KMS-11 (cell line): ENCODE measurements around the gene RALBP1.

ENCODE experiments used
- H2AFZ ChIP-seq: fragments of 200-600 bp; sonication (generic); 2 replicates; pipeline ENCODE4 v1.6.1; 2016; ENCODE audit warnings: antibody characterized with exemption, mixed run types, low read depth
- H3K27ac ChIP-seq: fragments of 200-600 bp; sonication (generic); 2 replicates; pipeline ENCODE4 v1.6.1; 2016; ENCODE audit warnings: mild to moderate bottlenecking, mixed run types
- H3K27me3 ChIP-seq: fragments of 200-600 bp; sonication (generic); 2 replicates; pipeline ENCODE4 v1.6.1; 2017; ENCODE audit warnings: mild to moderate bottlenecking, low read depth, mixed run types, moderate library complexity; ENCODE audit not compliant: insufficient read depth
- H3K36me3 ChIP-seq: fragments of 200-600 bp; sonication (generic); 2 replicates; pipeline ENCODE4 v1.6.1; 2017; ENCODE audit warnings: mild to moderate bottlenecking, mixed run types; ENCODE audit not compliant: insufficient read depth
- H3K4me1 ChIP-seq: fragments of 200-600 bp; sonication (generic); 2 replicates; pipeline ENCODE4 v1.6.1; 2016; ENCODE audit warnings: mild to moderate bottlenecking, low read depth, mixed run types; ENCODE audit not compliant: poor library complexity, severe bottlenecking
- H3K4me2 ChIP-seq: fragments of 200-600 bp; sonication (generic); 2 replicates; pipeline ENCODE4 v1.7.0; 2016; ENCODE audit warnings: mild to moderate bottlenecking, mixed run types
- H3K4me3 ChIP-seq: fragments of 200-600 bp; sonication (generic); IDR thresholded peaks from 2 replicates; pipeline ENCODE4 v1.6.1; 2017; ENCODE audit warnings: low read depth, low read length, mixed read lengths; ENCODE audit not compliant: insufficient read depth
- H3K79me2 ChIP-seq: fragments of 200-600 bp; sonication (generic); 2 replicates; pipeline ENCODE4 v1.6.1; 2016; ENCODE audit warnings: low read depth, mixed run types; ENCODE audit not compliant: insufficient read depth
- H3K9ac ChIP-seq: fragments of 200-600 bp; sonication (generic); 2 replicates; pipeline ENCODE4 v1.6.1; 2016; ENCODE audit warnings: mild to moderate bottlenecking, mixed run types
- H4K20me1 ChIP-seq: fragments of 200-600 bp; sonication (generic); 2 replicates; pipeline ENCODE4 v1.6.1; 2016; ENCODE audit warnings: mild to moderate bottlenecking, mixed run types; ENCODE audit not compliant: insufficient read depth
- TF ChIP-seq, protein P1 (sequence below): fragments of 200-600 bp; sonication (generic); conservative IDR thresholded peaks from 2 replicates; pipeline ENCODE4 v1.6.1; 2017; ENCODE audit warnings: low read depth, mild to moderate bottlenecking, antibody characterized with exemption, low read length, moderate library complexity, mixed read lengths

The RALBP1 gene

DNA sequence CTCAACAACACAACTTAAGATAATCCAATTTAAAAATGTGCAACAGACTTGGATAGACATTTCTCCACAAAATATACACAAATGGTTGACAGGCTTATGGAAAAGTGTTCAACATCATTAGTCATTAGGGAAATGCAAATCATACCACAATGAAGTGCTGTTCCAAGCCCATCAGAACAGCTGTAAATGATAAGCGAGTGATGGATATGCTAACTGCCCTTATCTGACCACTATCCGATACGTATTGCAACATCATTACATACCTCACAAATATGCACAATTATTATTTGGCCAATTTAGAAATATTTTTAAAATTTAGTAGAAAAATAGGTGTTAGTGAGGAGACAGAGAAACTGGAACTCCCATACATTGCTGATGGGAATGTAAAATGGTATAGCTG, 76.9 kb downstream of the RALBP1 start:
- Histone ChIP-seq H3K36me3 (peaks cover 14% of the 10 kb centered on the region; the same call in 1 of the 2 replicates), H3K27me3 (no peaks in the 10 kb centered on the region), H3K4me2 (no peak overlapping the region), H3K27ac (no peak overlapping the region), H3K9ac (no peak overlapping the region), H3K4me3 (no peak overlapping the region), H4K20me1 (no peaks in the 10 kb centered on the region), H3K79me2 (no peaks in the 10 kb centered on the region), H3K4me1 (no peaks in the 10 kb centered on the region), H2AFZ (no peak overlapping the region)
- TF ChIP-seq, protein P1, sequence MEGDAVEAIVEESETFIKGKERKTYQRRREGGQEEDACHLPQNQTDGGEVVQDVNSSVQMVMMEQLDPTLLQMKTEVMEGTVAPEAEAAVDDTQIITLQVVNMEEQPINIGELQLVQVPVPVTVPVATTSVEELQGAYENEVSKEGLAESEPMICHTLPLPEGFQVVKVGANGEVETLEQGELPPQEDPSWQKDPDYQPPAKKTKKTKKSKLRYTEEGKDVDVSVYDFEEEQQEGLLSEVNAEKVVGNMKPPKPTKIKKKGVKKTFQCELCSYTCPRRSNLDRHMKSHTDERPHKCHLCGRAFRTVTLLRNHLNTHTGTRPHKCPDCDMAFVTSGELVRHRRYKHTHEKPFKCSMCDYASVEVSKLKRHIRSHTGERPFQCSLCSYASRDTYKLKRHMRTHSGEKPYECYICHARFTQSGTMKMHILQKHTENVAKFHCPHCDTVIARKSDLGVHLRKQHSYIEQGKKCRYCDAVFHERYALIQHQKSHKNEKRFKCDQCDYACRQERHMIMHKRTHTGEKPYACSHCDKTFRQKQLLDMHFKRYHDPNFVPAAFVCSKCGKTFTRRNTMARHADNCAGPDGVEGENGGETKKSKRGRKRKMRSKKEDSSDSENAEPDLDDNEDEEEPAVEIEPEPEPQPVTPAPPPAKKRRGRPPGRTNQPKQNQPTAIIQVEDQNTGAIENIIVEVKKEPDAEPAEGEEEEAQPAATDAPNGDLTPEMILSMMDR, result no peak

DNA sequence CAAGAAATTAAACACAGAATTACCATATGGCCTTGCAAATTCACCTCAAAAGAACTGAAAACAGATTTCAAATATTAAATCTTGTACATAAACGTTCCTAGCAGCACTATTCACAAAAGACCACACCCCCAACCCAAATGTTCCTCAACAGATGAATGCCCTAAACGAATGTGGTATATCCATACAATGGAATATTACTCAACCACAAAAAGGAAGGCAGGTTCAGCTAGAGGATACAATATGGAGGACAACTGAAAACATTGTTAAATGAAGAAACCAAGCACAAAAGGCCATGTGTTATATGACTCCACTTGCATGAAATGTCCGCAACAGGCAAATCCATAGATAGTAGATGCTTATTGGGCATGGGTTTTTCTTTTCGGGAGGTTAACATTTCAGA, 77.3 kb downstream of the RALBP1 start:
- peaks cover 10% of the 10 kb centered on the region; the same call in 1 of the 2 replicates for H3K36me3 ChIP-seq
- H2AFZ ChIP-seq, result no peak overlapping the region
- TF ChIP-seq, protein P1, result no peak

DNA sequence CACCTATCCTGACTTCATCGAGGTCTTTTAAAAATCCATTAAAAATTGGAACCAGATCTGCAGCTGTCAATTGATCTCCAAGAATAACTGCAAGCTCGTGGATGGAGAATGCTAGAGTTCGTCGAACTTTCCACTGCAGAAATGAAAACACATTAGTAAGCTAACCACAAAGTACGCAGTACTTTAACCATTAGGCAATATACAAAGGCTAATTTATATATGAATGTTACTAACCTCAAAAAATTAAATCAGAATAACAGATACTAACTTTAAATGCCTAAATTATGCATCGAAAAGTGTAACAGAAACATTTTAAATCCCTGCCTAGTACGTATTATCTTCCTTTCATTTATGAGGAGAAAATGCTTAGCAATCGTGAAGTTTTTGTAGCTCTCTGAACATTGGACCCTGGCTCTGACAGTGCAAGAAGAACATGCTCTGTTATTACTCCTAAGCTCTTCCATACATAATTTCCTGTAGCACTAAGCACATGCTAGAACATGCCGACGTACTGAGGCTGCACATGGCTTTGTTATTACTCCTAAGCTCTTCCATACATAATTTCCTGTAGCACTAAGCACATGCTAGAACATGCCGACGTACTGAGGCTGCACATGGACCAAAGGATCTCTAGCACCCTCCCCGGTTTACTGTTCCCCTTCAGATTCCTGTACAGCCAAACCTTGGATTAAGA, 82.1 kb downstream of the RALBP1 start:
- Histone ChIP-seq H3K4me3 (no peak overlapping the region), H3K4me1 (no peaks in the 10 kb centered on the region), H3K79me2 (no peaks in the 10 kb centered on the region), H3K36me3 (peaks cover 8% of the 10 kb centered on the region; the same call in 1 of the 2 replicates), H3K4me2 (no peak overlapping the region), H2AFZ (no peak overlapping the region), H3K27me3 (no peaks in the 10 kb centered on the region), H4K20me1 (no peaks in the 10 kb centered on the region; the same call in 1 of the 2 replicates), H3K9ac (no peak overlapping the region), H3K27ac (no peak overlapping the region)
- TF ChIP-seq, protein P1, result no peak

More for the DNA sequence above, 77.3 kb downstream of the RALBP1 start:
- Histone ChIP-seq H3K79me2 (no peaks in the 10 kb centered on the region), H3K9ac (no peak overlapping the region), H3K27me3 (no peaks in the 10 kb centered on the region), H3K4me3 (no peak overlapping the region), H3K4me1 (no peaks in the 10 kb centered on the region), H3K27ac (no peak overlapping the region), H4K20me1 (no peaks in the 10 kb centered on the region; the same call in 1 of the 2 replicates), H3K4me2 (no peak overlapping the region)

DNA sequence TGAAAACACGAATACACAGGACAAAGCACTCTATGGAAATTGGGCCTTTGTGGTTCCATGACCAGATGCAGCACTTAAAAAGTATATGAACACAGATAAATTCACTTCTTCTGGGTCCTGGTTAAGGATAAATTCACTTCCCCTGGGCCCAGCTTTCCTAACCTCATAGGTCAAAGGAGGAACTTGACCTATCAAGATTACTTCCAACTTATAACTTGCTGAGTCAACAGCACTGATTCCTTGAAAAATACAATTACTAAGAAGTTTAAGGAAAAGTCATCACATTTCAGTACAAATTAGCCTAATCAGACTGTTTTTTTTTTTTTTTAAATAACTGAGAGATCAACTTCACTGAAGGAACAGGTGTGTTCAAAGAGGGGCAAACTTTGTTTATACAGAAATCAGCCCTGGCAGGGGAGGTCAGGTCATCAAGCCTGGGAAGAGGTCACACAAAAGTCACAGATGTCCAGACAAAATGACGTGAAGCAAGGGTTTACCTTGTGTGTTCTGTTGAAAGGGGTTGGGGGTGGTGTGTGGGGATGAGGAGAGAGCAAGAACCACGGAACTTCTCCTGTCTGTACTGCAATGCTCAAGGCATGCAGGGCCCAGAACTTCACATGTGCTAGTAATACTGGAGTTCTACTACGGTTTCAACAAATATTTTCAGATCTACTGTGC, 83.2 kb downstream of the RALBP1 start:
- Histone ChIP-seq H3K27me3 (no peaks in the 10 kb centered on the region), H3K36me3 (peaks cover 5% of the 10 kb centered on the region), H3K4me3 (no peak overlapping the region), H3K4me2 (no peak overlapping the region), H4K20me1 (no peaks in the 10 kb centered on the region; the same call in 1 of the 2 replicates), H2AFZ (no peak overlapping the region), H3K79me2 (no peaks in the 10 kb centered on the region), H3K4me1 (no peaks in the 10 kb centered on the region), H3K27ac (no peak overlapping the region), H3K9ac (no peak overlapping the region)
- TF ChIP-seq, protein P1, result no peak
